ENCODE measurements around the gene CSF2RB.

The CSF2RB gene

GRCh38 chr22:36891646-36892045, 21.8 kb upstream of the CSF2RB start:
- no peak for DNase-seq (ENCODE audit: extremely low read depth, low read depth)
- TF ChIP-seq, protein P1, sequence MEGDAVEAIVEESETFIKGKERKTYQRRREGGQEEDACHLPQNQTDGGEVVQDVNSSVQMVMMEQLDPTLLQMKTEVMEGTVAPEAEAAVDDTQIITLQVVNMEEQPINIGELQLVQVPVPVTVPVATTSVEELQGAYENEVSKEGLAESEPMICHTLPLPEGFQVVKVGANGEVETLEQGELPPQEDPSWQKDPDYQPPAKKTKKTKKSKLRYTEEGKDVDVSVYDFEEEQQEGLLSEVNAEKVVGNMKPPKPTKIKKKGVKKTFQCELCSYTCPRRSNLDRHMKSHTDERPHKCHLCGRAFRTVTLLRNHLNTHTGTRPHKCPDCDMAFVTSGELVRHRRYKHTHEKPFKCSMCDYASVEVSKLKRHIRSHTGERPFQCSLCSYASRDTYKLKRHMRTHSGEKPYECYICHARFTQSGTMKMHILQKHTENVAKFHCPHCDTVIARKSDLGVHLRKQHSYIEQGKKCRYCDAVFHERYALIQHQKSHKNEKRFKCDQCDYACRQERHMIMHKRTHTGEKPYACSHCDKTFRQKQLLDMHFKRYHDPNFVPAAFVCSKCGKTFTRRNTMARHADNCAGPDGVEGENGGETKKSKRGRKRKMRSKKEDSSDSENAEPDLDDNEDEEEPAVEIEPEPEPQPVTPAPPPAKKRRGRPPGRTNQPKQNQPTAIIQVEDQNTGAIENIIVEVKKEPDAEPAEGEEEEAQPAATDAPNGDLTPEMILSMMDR (IDR thresholded peaks at IDR 0.05; ENCODE audit: low read depth, low read length): no peak

DNA sequence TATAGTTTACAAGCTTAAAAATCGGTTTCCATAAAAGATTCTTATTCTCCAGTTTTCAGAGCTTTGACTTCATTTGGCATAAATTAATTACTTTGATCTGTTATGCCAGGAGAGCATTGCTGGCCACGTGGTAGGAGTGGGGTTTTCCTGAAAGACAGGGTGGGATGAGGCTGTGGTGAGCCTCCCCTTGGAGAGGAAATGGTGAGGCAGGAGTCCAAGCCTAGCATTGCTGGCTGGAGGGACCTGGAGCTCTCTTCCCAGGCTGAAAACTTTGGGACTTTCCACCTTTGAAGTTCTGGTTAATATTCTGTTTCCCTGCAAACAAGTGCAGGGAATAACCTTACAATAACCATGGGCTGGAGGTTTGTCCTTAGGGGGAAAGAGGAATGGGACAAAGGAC, 21.1 kb upstream of the CSF2RB start:
- DNase-seq (ENCODE audit: extremely low read depth, low read depth): no peak
- TF ChIP-seq, protein P1 (IDR thresholded peaks at IDR 0.05; ENCODE audit: low read depth, low read length): no peak

DNA sequence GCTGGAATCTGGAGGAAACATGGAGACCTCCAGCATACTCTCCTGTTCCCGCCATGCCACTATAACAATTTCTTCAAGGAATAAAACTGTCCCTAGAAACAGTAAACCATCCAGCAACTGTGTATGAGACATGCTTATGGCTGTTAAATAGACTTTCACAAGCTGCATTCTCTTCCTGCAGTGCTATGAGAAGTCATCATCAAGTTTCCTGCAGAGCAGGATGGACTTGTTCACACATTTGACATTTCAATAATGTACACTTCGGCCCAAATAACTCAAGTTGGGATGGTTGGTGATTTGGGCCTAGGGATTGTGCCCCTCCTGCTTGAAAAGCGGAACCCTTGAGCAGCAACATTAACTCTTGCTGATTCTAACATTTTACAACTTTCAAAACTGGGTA, 20.2 kb upstream of the CSF2RB start:
- DNase-seq (ENCODE audit: extremely low read depth, low read depth): no peak
- TF ChIP-seq, protein P1 (IDR thresholded peaks at IDR 0.05; ENCODE audit: low read depth, low read length): no peak

GRCh38 chr22:36894266-36894665, 19.2 kb upstream of the CSF2RB start:
- TF ChIP-seq, protein P1 (IDR thresholded peaks at IDR 0.05; ENCODE audit: low read depth, low read length): no peak
- no peak for DNase-seq (ENCODE audit: extremely low read depth, low read depth)

GRCh38 chr22:36897611-36898010, 15.8 kb upstream of the CSF2RB start:
- TF ChIP-seq, protein P1 (IDR thresholded peaks at IDR 0.05; ENCODE audit: low read depth, low read length): no peak
- DNase-seq (ENCODE audit: extremely low read depth, low read depth): no peak

DNA sequence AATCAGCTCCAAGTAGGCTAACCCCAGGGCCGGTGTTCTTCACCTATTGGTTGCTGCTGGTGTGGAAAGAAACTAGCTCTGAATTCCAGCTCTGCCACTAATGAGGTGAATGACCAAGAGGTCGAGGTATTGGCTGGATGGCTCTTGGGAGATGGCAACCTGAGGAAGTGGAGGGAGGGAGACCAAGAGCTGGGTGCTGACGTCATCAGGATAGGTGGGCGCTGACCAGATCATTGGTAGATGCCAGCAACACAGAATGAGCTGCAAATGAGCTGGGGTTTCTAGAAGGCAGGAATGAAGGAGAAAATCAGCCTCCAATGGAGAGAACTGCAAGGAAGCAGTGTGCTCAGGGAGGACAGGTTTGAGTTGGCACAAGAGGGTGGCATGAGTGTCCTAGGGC, 14.7 kb upstream of the CSF2RB start:
- TF ChIP-seq, protein P1 (IDR thresholded peaks at IDR 0.05; ENCODE audit: low read depth, low read length): no peak
- DNase-seq (ENCODE audit: extremely low read depth, low read depth): no peak

- DNase-seq (ENCODE audit: extremely low read depth, low read depth): no peak
- TF ChIP-seq, protein P1 (IDR thresholded peaks at IDR 0.05; ENCODE audit: low read depth, low read length): no peak
Measured at GRCh38 chr22:36899498-36899897, 13.9 kb upstream of the CSF2RB start.

All from AG09319 (cell line).